ENCODE results near the gene TTK. TPM values are rescaled to one million over a fixed set of nuclear protein-coding genes. Genes with fewer than 3 reads are reported as not detected.
"Not testable (repeated sequence)": the region's sequence is repeated elsewhere in the genome, so short reads cannot be mapped to it uniquely, and the experiment has no call there.

Gene TTK
- total and polyA plus RNA-seq, 7 donors, result 0.10 to 0.22 (median 0.14) TPM; not detected in 3

- Histone ChIP-seq H3K27ac (no peak overlapping the region), H3K36me3 (ENCODE audit: insufficient read depth in 1 of 2, low read depth in 1 of 2) (no peaks in the 10 kb centered on the region), H3K27me3 (ENCODE audit: insufficient read depth in 3 of 3, low read length in 2 of 3) (no peaks in the 10 kb centered on the region), H3K4me3 (no peak overlapping the region), H3K9me3 (no peaks in the 10 kb centered on the region), H3K4me1 (no peaks in the 10 kb centered on the region)
- no peak for TF ChIP-seq CTCF (IDR thresholded peaks at IDR 0.05)
- WGBS, 3 donors, result 85 to 94% (median 90%) methylated on average over 4 of the region's 4 CpGs
- ATAC-seq (no peak), DNase-seq (no peak)
- intact Hi-C loops (cut with DNase I), result no loop called here
Observed at GRCh38 chr6:80022803-80023202, 18.4 kb downstream of the TTK start.

GRCh38 chr6:80028589-80028988 lies 24.1 kb downstream of the TTK start:
- TF ChIP-seq CTCF (IDR thresholded peaks at IDR 0.05), result no peak
- no peaks in the 10 kb centered on the region for H3K9me3 ChIP-seq
- intact Hi-C loops (cut with DNase I), result no loop called here
- no peak overlapping the region for H3K4me3 ChIP-seq
- WGBS, 3 donors, result 78 to 97% (median 82%) methylated on average over 3 of the region's 3 CpGs
- ATAC-seq (no peak), DNase-seq (no peak)
- H3K4me1 ChIP-seq, result no peaks in the 10 kb centered on the region
- H3K27me3 ChIP-seq (ENCODE audit: insufficient read depth in 3 of 3, low read length in 2 of 3), result no peaks in the 10 kb centered on the region
- H3K27ac ChIP-seq, result no peak overlapping the region
- H3K36me3 ChIP-seq (ENCODE audit: insufficient read depth in 1 of 2, low read depth in 1 of 2), result no peaks in the 10 kb centered on the region

- Histone ChIP-seq H3K27me3 (ENCODE audit: insufficient read depth in 3 of 3, low read length in 2 of 3) (no peaks in the 10 kb centered on the region), H3K4me3 (no peak overlapping the region), H3K36me3 (ENCODE audit: insufficient read depth in 1 of 2, low read depth in 1 of 2) (no peaks in the 10 kb centered on the region), H3K9me3 (no peaks in the 10 kb centered on the region), H3K4me1 (no peaks in the 10 kb centered on the region), H3K27ac (no peak overlapping the region)
- no peak for ATAC-seq
- no peak for TF ChIP-seq CTCF (IDR thresholded peaks at IDR 0.05)
- DNase-seq, result no peak
- WGBS, 3 donors, result 87 to 90% (median 88%) methylated on average over 3 of the region's 3 CpGs
- intact Hi-C loops (cut with DNase I), result no loop called here
Observed at GRCh38 chr6:80029470-80029869, 25.0 kb downstream of the TTK start.

GRCh38 chr6:80048220-80048619 lies 43.8 kb downstream of the TTK start:
- DNase-seq; H3K27me3 ChIP-seq (ENCODE audit: insufficient read depth in 3 of 3, low read length in 2 of 3); H3K9me3 ChIP-seq; ATAC-seq; H3K27ac ChIP-seq; H3K36me3 ChIP-seq (ENCODE audit: insufficient read depth in 1 of 2, low read depth in 1 of 2); H3K4me1 ChIP-seq; intact Hi-C loops (cut with DNase I); H3K4me3 ChIP-seq: not testable (repeated sequence)
- WGBS, 3 donors, result 99 to 100% (median 99%) methylated on average over 3 of the region's 3 CpGs

- Histone ChIP-seq H3K4me3 (no peak overlapping the region), H3K4me1 (no peaks in the 10 kb centered on the region), H3K27me3 (ENCODE audit: insufficient read depth in 3 of 3, low read length in 2 of 3) (no peaks in the 10 kb centered on the region), H3K27ac (no peak overlapping the region), H3K36me3 (ENCODE audit: insufficient read depth in 1 of 2, low read depth in 1 of 2) (no peaks in the 10 kb centered on the region), H3K9me3 (no peaks in the 10 kb centered on the region)
- ATAC-seq, result no peak
- TF ChIP-seq CTCF (IDR thresholded peaks at IDR 0.05), result no peak
- DNase-seq, result no peak
- intact Hi-C loops (cut with DNase I), result no loop called here
Observed at GRCh38 chr6:80060774-80061173, 56.3 kb downstream of the TTK start.

- H3K9me3 ChIP-seq; H3K4me1 ChIP-seq; H3K36me3 ChIP-seq (ENCODE audit: insufficient read depth in 1 of 2, low read depth in 1 of 2); DNase-seq; ATAC-seq; H3K27me3 ChIP-seq (ENCODE audit: insufficient read depth in 3 of 3, low read length in 2 of 3); H3K4me3 ChIP-seq; H3K27ac ChIP-seq; intact Hi-C loops (cut with DNase I): not testable (repeated sequence)
- 82 to 83% (median 82%) methylated on average over 7 of the region's 7 CpGs for WGBS, 3 donors
Observed at GRCh38 chr6:80068146-80068545, 63.7 kb downstream of the TTK start.

- H3K27ac ChIP-seq; ATAC-seq; H3K9me3 ChIP-seq; H3K27me3 ChIP-seq (ENCODE audit: insufficient read depth in 3 of 3, low read length in 2 of 3); H3K4me1 ChIP-seq; H3K4me3 ChIP-seq; H3K36me3 ChIP-seq (ENCODE audit: insufficient read depth in 1 of 2, low read depth in 1 of 2); intact Hi-C loops (cut with DNase I); DNase-seq: not testable (repeated sequence)
- 87 to 93% (median 88%) methylated on average over 19 of the region's 19 CpGs for WGBS, 3 donors
Observed at GRCh38 chr6:80070431-80070830, 66.0 kb downstream of the TTK start.

Measured in psoas muscle (tissue), 8 donors.